Retinal pigment epithelial cell (primary cell): ENCODE measurements around the gene EIF1AX.

Source experiments
- DNase-seq: peaks from one replicate; pipeline ENCODE4 v3.0.0-alpha.2; 2010; ENCODE audit warnings: low read depth
- H3K4me3 ChIP-seq: 2 replicates; pipeline ENCODE4 v1.5.1; 2011; ENCODE audit warnings: mild to moderate bottlenecking, low read length, control low read depth, moderate library complexity
- CTCF ChIP-seq: conservative IDR thresholded peaks from 2 replicates; pipeline ENCODE4 v1.5.1; 2011; ENCODE audit warnings: low read depth, low read length, control low read depth, inconsistent platforms

EIF1AX gene, protein sequence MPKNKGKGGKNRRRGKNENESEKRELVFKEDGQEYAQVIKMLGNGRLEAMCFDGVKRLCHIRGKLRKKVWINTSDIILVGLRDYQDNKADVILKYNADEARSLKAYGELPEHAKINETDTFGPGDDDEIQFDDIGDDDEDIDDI

DNA sequence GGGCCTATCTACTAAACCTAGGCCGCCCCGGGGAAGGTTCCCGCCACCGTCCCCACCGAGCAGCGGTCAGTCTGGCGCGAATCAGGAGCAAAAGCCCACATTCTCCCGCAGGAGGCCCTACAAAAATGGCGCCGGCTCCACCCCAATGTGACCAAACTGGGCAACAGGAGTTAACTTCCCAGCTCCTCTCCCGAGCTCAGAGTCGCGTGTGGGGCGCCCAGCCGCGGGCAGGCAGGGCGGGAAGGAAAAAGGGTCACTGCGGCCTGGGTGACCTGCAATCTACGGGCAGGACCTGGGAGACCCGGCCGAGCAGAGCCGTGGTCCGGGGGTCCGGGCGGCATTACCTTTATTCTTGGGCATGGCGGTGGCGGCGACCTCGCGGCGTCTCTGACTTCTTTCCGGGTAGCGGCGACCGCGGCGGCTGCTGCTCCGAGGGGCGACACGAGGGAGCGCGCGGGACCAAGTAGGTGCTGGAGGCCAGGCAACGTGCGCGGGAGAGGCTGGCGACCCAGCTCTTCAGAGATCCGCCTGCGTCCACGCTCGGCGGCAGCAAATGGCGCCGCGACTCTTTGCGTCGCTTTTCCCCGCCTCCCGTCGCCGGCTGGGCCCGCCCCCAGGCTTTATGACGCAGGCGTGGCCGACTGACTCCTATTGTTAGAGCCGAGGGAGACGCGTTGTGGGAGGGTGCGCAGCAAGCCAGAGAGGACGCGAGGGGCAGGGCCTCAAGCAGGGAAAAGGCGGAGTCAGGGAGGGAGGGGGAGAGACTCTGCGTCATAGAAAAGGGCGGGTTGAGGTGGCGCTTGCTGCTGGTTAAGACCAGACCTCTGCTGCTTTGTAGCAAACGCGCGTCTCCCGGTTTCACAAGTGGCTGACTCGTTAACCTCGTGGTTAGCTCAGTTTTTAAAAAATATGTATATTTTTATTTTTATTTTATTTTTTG is at the start of gene EIF1AX:
Gene EIF1AX, minus strand, starts transcription at position 558 of the 940 bp plus-strand sequence. Its CDS starts 198 bp downstream, at position 360.
- DNase-seq, result peak; percentile 98
- peak within 1 kb of the TSS; percentile 97 for H3K4me3 ChIP-seq

GRCh38 chrX:20189171-20189570 is 47.5 kb upstream of the EIF1AX start:
- DNase-seq, result no peak
- no peak overlapping the region for H3K4me3 ChIP-seq
- TF ChIP-seq CTCF, result no peak

More for the DNA sequence above, at the start of gene EIF1AX:
- TF ChIP-seq CTCF, result no peak

GRCh38 chrX:20181598-20182329 is 40.1 kb upstream of the EIF1AX start:
- no peak for DNase-seq
- no peak for TF ChIP-seq CTCF
- no peak overlapping the region for H3K4me3 ChIP-seq

GRCh38 chrX:20177093-20177492 is 35.5 kb upstream of the EIF1AX start:
- DNase-seq, result no peak
- TF ChIP-seq CTCF, result no peak
- H3K4me3 ChIP-seq, result no peak overlapping the region

- no peak overlapping the region for H3K4me3 ChIP-seq
- DNase-seq, result no peak
- TF ChIP-seq CTCF, result no peak
These were observed 32.2 kb upstream of the EIF1AX start for GRCh38 chrX:20173856-20174255.

DNA sequence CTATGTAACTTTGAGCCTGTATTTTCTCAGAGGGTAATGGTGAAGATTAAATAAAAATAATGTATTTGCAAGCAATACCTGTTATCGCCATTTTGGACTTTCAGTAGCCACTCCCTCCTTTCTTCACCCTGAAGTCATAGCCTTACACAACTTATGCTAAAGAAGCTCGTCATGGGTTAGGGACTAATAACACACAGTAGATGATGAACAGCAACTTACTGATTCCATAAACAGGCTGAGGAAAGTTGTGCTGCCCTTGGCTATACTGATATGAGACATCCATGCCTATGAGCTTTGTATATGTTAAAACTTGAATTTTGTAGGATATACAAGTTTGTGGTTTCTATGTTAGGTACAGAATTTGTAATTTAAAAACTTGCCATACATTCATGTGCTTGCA is 31.7 kb upstream of the EIF1AX start:
- DNase-seq, result no peak
- no peak overlapping the region for H3K4me3 ChIP-seq
- TF ChIP-seq CTCF, result no peak
